Subcutaneous adipose tissue (tissue), 4 donors: ENCODE measurements around the gene SLC38A11. TPM values are rescaled to one million over a fixed set of nuclear protein-coding genes. Genes with fewer than 3 reads are reported as not detected.

Experiments
- CTCF ChIP-seq: fragments of 450-650 bp; IDR thresholded peaks from one replicate; pipeline ENCODE4 v1.5.1; 2016; ENCODE audit warnings: low read depth, mild to moderate bottlenecking, control low read depth, antibody characterized with exemption, moderate library complexity
- total RNA-seq, 4 donors: library from RNA; depleted of rRNA; stranded (reverse); fragments of >200 nt; gene quantifications; one replicate each; pipeline ENCODE4 v1.1.0, GENCODE V29; 2016

SLC38A11 gene
- total RNA-seq, 4 donors from 2014 or later: 1.7 to 2.2 (median 2.2) TPM

DNA sequence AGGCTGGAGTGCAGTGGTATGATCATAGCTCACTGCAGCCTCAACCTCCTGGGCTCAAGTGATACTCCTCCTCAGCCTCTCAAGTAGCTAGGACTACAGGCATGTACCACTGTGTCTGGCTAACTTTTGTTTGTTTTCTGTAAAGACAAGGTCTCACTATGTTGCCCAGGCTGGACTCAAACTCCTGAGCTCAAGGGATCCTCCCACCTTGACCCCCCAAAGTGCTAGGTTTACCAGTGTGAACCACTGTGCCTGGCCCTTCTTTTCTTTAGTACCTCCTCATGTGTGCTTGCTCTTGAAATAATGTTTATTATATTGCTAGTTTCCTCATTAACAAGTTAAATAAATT lies 94.7 kb downstream of the SLC38A11 start:
- no peak for TF ChIP-seq CTCF

- no peak for TF ChIP-seq CTCF
Observed at GRCh38 chr2:164859251-164859818, 96.0 kb downstream of the SLC38A11 start.

- no peak for TF ChIP-seq CTCF
Observed at GRCh38 chr2:164852086-164852485, 103.2 kb downstream of the SLC38A11 start.

GRCh38 chr2:164850235-164850634 lies 105.1 kb downstream of the SLC38A11 start:
- no peak for TF ChIP-seq CTCF

DNA sequence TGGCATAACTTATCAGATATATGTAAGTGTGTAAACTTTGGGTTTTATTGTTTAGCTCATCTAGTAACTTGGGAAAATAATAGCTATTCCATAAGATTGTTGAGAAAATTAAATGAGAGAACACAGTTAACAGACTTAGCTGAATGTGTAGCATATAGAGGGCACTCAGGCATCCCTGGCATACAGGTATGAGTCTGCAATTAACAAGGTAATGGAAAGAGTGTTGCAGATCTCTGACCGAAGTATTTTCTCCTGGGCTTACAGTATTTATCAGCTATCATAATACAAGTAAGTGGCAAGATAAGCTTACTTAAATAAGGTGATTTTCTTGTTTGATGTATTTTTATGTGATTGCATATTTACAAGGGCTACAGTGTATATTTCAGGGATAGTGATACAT lies 105.8 kb downstream of the SLC38A11 start:
- TF ChIP-seq CTCF: no peak

DNA sequence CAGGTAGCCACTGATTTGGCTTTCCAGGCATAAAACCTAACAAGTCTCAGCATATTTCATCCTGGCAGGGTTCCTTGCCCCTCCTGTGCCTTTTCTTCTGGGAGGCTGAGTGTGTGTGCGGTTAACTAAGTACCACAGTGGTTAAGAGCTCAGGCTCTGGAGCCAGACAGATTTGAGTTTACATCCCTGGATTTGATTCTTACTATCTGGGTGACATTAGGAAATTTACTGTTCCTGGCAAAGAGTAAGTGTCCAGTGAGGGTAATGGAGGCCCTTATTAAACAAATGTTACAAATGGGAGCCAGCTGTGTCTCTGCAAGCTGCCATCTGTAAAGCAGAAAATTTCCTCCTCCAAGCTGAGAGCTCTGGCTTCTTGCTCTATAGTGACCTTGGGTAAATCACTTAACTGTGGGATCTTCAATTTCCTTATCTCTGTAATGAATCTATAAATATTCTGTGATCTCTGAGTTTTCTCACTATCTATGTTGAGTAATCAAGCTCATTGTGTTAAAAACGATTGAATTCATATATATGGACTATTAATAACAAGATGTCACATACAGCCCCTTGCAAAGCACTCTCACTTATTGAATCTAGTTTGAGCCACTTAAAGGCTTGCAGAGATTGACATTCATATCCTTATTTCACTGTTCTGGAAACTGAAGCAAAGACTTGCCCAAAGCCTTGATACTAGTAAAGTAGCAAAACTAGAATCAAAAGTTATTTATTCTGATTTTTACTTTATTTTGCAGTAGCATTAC lies 107.2 kb downstream of the SLC38A11 start:
- no peak for TF ChIP-seq CTCF

GRCh38 chr2:164847291-164847690 lies 108.0 kb downstream of the SLC38A11 start:
- TF ChIP-seq CTCF: no peak
